ENCODE results near the gene ECHS1. TPM values are rescaled to one million over a fixed set of nuclear protein-coding genes. Genes with fewer than 3 reads are reported as not detected.

Gene ECHS1
- total and polyA plus RNA-seq, 2 of the 8 experiments (the other 6 are each of a cell fraction or from before 2014, with no cell fraction given) = 41.7 to 101 TPM

DNA sequence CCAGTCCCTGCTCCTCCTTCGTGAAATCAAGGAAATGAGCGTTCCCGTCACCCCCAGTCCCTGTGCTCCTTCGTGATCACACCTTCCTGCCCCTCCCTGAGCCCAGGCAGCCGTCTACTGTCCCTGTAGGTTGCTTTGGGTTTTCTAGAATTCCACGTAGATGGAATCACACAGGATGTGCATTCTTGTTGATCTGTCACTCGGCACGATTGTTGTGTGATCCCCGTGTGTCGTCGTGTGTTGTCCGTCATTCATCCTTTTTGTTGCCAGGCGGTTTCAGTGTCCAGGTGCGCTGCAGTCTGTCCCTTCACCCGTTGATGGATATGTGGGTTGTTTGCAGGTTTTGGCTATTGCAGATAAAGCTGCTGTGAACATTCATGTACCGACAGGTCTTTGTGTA, 30.2 kb upstream of the ECHS1 start:
- Histone ChIP-seq H2BK120ac (replicated peaks; ENCODE audit: low read depth, low read length) (no peak overlapping the region), H3K4me3 (ENCODE audit: extremely low read depth in 1 of 4, insufficient read depth in 2 of 4, low read depth in 3 of 4, low read length in 4 of 4) (no peak overlapping the region), H3K4me1 (replicated peaks in 1 of 4; ENCODE audit: control insufficient read depth in 3 of 4, insufficient read depth in 4 of 4, low read length in 3 of 4) (no peaks in the 10 kb centered on the region), H3K79me2 (ENCODE audit: control insufficient read depth in 1 of 2, insufficient read depth in 2 of 2, low read length in 2 of 2) (peaks cover 0 to 39% of the 10 kb centered on the region in 2 experiments; a peak in 2 of 4 replicates), H3K27ac (ENCODE audit: low read depth, low read length) (no peak overlapping the region), H3K79me1 (ENCODE audit: low read depth, low read length) (peaks cover 8% of the 10 kb centered on the region), H3K18ac (ENCODE audit: extremely low read depth, low read length) (no peak overlapping the region), H2BK5ac (ENCODE audit: low read depth, low read length) (no peak overlapping the region), H3K4ac (replicated peaks; ENCODE audit: insufficient read length, low read depth, low read length) (no peak overlapping the region), H3K9me3 (ENCODE audit: insufficient read depth in 2 of 2, low read depth in 1 of 2, low read length in 1 of 2) (no peaks in the 10 kb centered on the region), H2BK12ac (ENCODE audit: low read depth, low read length) (no peak overlapping the region), H3K4me2 (ENCODE audit: insufficient read depth in 1 of 2, low read depth in 2 of 2, low read length in 2 of 2) (no peak overlapping the region), H3K36me3 (ENCODE audit: control insufficient read depth in 2 of 4, insufficient read depth in 4 of 4, low read length in 3 of 4) (peaks cover 4 to 61% (median 26%) of the 10 kb centered on the region in 4 experiments; a peak in 7 of 8 replicates), H4K91ac (replicated peaks; ENCODE audit: insufficient read length, low read length) (no peak overlapping the region), H4K5ac (ENCODE audit: insufficient read length, low read depth, low read length) (no peak overlapping the region), H3K9ac (replicated peaks in 1 of 4; ENCODE audit: extremely low read depth in 1 of 4, low read depth in 3 of 4, low read length in 3 of 4) (no peak overlapping the region), H3K56ac (replicated peaks; ENCODE audit: insufficient read length, low read depth, low read length) (no peak overlapping the region), H3K23me2 (ENCODE audit: low read depth, low read length) (no peaks in the 10 kb centered on the region), H2BK15ac (ENCODE audit: low read length) (no peak overlapping the region), H3K23ac (ENCODE audit: insufficient read length) (no peak overlapping the region), H4K20me1 (replicated peaks in 1 of 2; ENCODE audit: control insufficient read depth in 1 of 2, insufficient read depth in 2 of 2, low read length in 2 of 2) (peaks cover 0 to 14% of the 10 kb centered on the region in 2 experiments), H3K27me3 (replicated peaks in 1 of 4; ENCODE audit: control insufficient read depth in 3 of 4, extremely low read depth in 1 of 4, insufficient read depth in 3 of 4, low read length in 3 of 4) (no peaks in the 10 kb centered on the region), H2AK5ac (ENCODE audit: low read depth, low read length) (no peak overlapping the region), H3K14ac (ENCODE audit: insufficient read length) (no peak overlapping the region), H4K8ac (ENCODE audit: extremely low read depth, insufficient read depth, low read length) (no peak overlapping the region), H2AFZ (ENCODE audit: low read length) (no peak overlapping the region), H2BK20ac (ENCODE audit: low read length) (no peak overlapping the region)
- TF ChIP-seq, protein P1, sequence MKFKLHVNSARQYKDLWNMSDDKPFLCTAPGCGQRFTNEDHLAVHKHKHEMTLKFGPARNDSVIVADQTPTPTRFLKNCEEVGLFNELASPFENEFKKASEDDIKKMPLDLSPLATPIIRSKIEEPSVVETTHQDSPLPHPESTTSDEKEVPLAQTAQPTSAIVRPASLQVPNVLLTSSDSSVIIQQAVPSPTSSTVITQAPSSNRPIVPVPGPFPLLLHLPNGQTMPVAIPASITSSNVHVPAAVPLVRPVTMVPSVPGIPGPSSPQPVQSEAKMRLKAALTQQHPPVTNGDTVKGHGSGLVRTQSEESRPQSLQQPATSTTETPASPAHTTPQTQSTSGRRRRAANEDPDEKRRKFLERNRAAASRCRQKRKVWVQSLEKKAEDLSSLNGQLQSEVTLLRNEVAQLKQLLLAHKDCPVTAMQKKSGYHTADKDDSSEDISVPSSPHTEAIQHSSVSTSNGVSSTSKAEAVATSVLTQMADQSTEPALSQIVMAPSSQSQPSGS (IDR thresholded peaks at IDR 0.05; ENCODE audit: low read length) = no peak
- no peak for TF ChIP-seq JUND (IDR thresholded peaks at IDR 0.05; ENCODE audit: low read length)
- TF ChIP-seq CEBPB (IDR thresholded peaks at IDR 0.05; ENCODE audit: low read depth, low read length) = no peak
- TF ChIP-seq SIRT6 (IDR thresholded peaks at IDR 0.05; ENCODE audit: low read length) = no peak
- no peak for TF ChIP-seq SRF (IDR thresholded peaks at IDR 0.05; ENCODE audit: low read depth, low read length)
- TF ChIP-seq SAP30 (IDR thresholded peaks at IDR 0.05; ENCODE audit: insufficient read depth, insufficient replicate concordance, low read length) = no peak
- no peak for TF ChIP-seq TAF1 (IDR thresholded peaks at IDR 0.05; ENCODE audit: low read depth, low read length)
- TF ChIP-seq CBX5 (IDR thresholded peaks at IDR 0.05; ENCODE audit: low read depth, low read length) = no peak
- TF ChIP-seq RBBP5 (IDR thresholded peaks at IDR 0.05; ENCODE audit: borderline replicate concordance, low read depth, low read length) = no peak
- ChIA-PET CTCF (ENCODE audit: partially characterized antibody) (no interaction called here), POLR2A (ENCODE audit: partially characterized antibody) (interaction anchor here (1.9 kb wide), 1 partner anchor 18 kb away, joined by 4 read pairs; no protein-coding TSS in a partner anchor)
- DNase-seq (ENCODE audit: low read depth in 1 of 2, low spot score in 2 of 2) (peak in 1 of 2 experiments; percentile 28), FAIRE-seq (no peak)
- WGBS, 2 experiments (ENCODE audit: extremely low coverage in 1 of 2, insufficient coverage in 1 of 2, insufficient read length in 1 of 2, insufficient replicate concordance in 2 of 2, low coverage in 1 of 2, low lambda C conversion rate in 2 of 2, missing lambda C conversion rate in 1 of 2) = 88% methylated on average over 16 of the region's 16 CpGs; no CpG with 5 or more reads in 1 of the 2 experiments
